Rectal smooth muscle tissue (tissue), 1 donor: ENCODE results near the gene VARS2.

ENCODE experiments used
- H3K27ac ChIP-seq: one replicate; pipeline ENCODE4 v1.7.0; 2013; ENCODE audit warnings: low read depth, low read length, inconsistent platforms
- H3K27me3 ChIP-seq: one replicate; pipeline ENCODE4 v1.7.0; 2013; ENCODE audit warnings: low read length; ENCODE audit not compliant: control insufficient read depth, insufficient read depth
- H3K36me3 ChIP-seq: one replicate; pipeline ENCODE4 v1.7.0; 2013; ENCODE audit warnings: low read length; ENCODE audit not compliant: control insufficient read depth, insufficient read depth
- H3K4me1 ChIP-seq: one replicate; pipeline ENCODE4 v1.7.0; 2013; ENCODE audit warnings: low read length; ENCODE audit not compliant: control insufficient read depth, insufficient read depth
- H3K4me3 ChIP-seq: one replicate; pipeline ENCODE4 v1.7.0; 2013; ENCODE audit warnings: low read length
- H3K9ac ChIP-seq: one replicate; pipeline ENCODE4 v1.7.0; 2013; ENCODE audit warnings: low read length

Gene VARS2

DNA sequence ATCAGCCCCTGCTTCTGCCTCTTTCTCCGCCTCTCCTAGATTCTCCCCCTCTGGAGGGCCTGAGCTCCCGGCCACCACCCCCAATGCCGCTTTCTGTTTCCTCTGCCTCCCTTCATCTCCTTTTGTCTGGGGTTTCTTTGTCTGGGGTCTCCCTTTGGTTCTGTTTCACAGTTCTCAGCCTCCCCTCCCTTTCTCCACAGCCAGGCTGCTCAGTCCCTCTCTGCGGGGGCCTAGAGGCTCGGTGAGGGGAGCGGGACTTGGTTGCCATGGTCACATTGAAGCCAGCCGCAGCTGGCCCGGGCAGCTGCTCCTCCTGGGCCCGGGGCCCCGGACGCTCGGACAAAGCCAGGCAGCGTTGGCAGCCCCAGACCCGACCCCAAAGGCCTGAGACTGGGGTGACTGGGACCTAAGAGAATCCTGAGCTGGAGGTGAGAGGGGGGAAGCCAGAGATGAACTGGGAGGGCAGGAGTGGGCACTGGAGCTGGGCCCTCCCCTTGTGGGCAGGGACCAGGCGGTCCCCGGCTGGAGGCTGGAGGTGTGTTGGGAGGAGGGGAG, 33.3 kb upstream of the VARS2 start:
- Histone ChIP-seq H3K27me3 (no peaks in the 10 kb centered on the region), H3K9ac (no peak overlapping the region), H3K36me3 (no peaks in the 10 kb centered on the region), H3K4me1 (peaks cover 24% of the 10 kb centered on the region), H3K27ac (no peak overlapping the region), H3K4me3 (no peak overlapping the region)

DNA sequence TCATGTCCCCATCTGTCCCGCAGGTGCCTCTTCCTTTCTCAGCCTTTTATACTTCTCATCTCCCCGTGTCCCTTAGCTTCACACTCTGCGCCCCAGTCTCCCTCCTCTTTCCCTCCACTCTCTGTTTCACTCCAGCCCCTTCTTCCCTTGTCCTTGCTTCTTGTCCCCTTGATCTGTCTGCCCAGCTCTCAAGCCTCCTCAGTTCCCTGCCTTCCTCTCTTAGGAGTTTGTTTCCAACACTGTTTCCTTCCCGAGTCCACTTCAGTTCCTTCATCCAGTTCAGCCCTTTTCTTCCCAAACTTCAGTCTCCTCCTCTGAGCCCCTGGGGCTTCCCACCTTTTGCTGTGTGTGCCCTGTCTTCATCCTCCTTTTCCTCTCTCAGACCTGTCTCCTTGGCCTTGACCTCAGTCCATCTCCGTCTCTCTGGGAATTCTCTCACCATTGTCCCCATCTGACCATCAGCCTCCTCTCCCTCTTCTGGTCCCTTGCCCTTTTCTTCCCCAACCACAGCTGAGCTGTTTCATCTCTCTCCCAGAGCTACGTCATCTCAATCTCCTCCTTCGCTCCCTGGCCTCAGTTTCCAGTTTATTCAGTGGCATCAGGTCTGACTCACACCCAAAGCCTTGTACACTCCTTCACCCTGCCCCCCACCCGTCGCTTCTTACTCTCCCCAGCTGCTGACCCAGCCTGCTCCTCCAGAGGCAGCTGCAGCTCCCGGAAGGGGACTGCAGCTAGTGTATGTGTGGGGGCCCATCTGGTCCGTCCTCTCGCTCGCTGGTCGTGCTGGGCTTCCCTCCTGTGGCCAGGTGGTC, 32.4 kb upstream of the VARS2 start:
- Histone ChIP-seq H3K9ac (no peak overlapping the region), H3K27ac (no peak overlapping the region), H3K36me3 (no peaks in the 10 kb centered on the region), H3K27me3 (no peaks in the 10 kb centered on the region), H3K4me3 (no peak overlapping the region), H3K4me1 (peaks cover 22% of the 10 kb centered on the region)

DNA sequence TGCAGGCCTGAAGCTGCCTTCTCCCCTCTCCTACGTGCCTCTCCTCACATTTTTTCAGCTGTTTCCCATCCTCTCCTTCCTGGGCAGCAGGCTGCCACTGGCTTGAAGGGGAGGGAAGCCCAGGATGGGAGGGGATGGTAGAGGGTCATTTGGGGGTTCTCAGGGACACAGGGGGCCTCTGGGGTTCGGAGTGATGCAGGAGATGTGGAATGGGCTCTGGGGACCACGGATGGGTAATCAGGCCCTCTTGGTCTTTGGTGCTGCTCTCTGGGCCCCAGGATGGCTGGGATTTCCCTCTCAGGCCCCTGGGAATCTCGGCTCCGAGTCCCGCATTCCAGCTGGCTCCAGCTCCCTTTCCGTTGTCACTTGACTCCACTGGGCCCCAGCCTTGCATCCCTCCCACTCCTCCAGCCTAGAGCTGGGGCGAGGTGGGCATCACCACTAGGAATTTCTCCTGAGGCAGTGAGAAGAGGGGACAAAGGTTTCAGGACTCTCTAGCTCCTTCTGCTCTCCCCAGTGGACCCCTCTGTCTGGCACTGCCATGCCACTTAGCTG, 31.8 kb upstream of the VARS2 start:
- Histone ChIP-seq H3K4me3 (no peak overlapping the region), H3K4me1 (peaks cover 23% of the 10 kb centered on the region), H3K27me3 (no peaks in the 10 kb centered on the region), H3K9ac (no peak overlapping the region), H3K36me3 (no peaks in the 10 kb centered on the region), H3K27ac (no peak overlapping the region)

DNA sequence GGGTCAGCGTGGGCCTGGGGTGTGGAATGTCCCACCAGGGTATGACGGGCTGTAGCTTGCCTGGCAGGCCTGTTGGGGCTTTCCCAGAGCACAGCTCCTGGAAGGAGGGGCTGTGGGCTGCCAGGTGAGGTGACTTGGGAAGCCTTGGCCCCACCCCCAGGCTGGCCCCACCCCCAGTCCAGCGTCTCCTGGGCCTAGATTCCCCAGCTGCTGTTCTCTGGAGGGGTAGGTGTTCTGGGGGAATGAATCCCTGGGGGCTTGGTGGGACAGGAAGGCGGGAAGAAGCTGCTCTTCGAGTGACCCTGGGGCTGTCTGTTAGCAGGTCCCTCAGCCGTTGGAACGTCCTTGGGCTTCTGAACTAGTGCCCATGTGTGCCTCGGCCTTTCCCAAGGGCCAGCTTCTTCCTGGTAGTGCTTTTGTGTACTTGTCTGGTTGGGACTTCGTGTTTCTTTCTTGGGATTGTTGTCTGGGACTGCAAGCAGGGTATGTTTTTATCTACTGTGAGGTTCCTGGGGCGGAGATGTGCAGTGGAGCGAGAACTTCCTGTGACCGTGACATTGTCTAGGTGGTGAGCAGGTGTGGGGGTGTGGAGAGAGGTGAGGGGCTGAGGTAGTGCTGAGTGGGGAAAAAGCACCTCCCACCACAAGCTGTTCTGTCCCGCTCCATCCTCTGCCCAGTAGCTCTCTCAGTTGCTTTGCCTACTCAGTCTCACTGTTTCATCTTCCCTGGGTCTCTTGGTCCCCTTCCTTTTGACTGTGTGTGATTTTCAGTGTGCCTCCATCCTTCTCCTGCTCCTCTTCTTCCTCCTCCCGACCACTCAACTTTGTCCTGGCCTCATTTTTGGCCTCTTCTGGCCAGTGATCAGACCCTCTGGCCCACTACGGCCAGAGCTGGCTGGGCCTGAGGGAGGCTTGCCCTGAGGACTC, 31.0 kb upstream of the VARS2 start:
- Histone ChIP-seq H3K9ac (peak overlapping the region; percentile 20), H3K27me3 (no peaks in the 10 kb centered on the region), H3K27ac (peak overlapping the region; percentile 90), H3K36me3 (no peaks in the 10 kb centered on the region), H3K4me1 (peaks cover 18% of the 10 kb centered on the region), H3K4me3 (peak overlapping the region; percentile 68)

DNA sequence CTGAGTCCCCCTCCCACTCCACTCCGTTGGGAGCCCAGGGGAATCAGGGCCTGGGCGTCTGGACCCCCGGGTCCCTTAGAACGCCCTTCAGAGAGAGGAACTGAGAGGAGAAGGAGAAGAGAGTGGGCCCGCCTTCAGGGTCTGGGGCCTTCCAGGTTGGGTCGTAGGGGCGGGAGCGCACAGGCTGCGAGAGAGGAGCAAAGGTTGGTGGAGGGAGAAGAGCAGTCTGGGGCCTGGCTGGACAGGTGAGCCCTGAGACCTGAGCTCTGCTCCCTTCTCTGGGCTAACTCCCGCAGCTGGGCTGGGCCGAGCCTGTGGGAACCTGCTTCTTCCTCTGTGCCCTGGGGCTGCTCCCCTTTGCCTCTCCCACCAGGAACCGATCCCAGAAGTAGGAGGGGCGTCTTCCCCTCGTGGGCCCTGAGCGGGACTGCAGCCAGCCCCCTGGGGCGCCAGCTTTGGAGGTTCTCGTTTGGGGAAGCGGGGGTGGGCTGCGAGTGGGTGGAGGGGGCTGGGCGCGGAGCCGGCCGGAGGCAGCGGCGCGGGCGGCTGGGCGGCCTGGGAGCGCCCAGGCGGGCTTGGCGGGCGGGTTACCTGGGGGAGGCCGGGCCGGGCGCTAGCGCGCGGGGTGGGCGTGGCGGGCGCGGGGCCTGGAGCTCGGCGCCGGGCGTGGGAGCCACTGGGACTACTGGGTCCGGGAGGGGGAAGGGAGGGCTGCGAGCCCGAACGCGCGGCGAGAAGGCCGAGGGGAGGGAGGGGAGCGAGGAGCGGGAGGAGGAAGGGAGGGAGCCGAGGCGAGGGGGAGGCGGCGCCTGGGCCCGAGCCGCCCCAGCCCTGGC, 30.1 kb upstream of the VARS2 start, which contains the start of gene DDR1:
DDR1 (plus strand) TSS at position 835 of the 836 bp plus-strand sequence. CDS start 4,211 bp downstream, outside the sequence.
- Histone ChIP-seq H3K9ac (peak within 1 kb of the TSS; percentile 61), H3K27me3 (no peaks in the 10 kb centered on the region), H3K27ac (peak within 1 kb of the TSS; percentile 90), H3K4me3 (peak within 1 kb of the TSS; percentile 89), H3K36me3 (no peaks in the 10 kb centered on the region), H3K4me1 (peaks cover 18% of the 10 kb centered on the region)

DNA sequence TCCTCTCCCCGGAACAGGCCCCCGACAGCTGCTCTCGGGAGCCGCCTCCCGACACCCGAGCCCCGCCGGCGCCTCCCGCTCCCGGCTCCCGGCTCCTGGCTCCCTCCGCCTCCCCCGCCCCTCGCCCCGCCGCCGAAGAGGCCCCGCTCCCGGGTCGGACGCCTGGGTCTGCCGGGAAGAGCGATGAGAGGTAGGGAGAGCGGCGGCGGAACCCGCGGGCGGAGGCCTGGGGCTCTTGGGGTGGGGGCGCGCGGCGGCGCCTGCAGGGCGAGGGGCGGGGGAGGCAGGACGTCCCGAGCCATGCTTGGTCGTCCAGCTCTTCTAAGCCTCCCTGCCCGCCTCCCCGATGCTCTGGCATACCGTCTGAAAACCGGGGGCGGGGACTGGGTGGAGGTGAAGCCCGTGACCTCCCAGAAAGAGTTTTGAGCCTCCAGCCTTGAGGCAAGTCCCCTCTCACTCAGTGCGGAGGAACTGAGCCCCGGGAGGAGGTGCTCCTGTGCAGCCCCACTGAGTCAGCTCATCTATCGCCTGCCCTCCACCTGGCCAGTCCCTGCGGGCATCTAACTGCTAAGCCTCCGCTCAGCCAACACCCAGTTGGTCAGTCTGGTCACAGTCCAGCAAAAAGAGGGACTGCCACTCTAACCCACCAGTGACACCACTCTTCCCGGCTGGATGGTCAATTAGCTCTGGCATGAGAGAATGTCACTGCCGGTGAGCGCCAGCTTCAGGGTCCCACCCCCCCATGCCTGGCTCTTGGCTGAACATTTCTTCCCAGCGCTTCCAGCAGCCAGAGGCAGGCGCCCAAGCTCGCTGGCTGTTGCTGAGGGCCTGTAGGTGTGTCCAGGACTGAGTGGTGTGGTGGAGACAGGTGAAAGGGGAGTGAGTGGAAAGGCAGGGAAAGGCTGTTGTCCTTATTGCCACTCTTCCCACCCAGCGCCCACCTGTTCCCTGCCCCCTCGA, 29.2 kb upstream of the VARS2 start:
- H3K9ac ChIP-seq: peak overlapping the region; percentile 61
- peak overlapping the region; percentile 89 for H3K4me3 ChIP-seq
- H3K4me1 ChIP-seq: peaks cover 18% of the 10 kb centered on the region
- no peaks in the 10 kb centered on the region for H3K27me3 ChIP-seq
- peak overlapping the region; percentile 90 for H3K27ac ChIP-seq
- peaks cover 2% of the 10 kb centered on the region for H3K36me3 ChIP-seq

DNA sequence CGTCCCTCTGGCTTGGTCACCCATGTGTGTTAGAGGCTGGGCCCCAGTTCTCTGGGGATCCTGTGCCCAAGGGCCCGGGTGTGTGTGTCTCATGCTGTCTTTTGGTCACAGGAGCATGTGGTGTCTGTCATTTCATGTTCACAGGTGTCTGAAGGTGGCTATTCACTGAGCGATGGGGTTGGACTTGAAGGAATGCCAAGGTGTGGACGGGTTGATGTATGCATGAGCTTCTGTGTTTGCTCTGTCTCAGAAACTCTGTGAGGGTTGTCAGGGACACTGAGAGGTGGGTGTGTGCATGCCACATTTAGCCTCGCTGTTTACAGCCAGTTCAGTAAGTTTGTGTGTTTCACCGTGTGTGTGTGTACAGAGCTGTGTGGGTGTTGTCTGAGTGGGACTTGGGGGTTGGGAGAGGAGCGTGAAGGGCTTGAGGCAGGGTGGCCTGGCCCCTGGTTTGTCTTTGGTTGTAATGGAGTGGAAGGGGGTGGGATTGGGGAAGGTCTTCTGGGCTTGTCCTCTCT, 28.5 kb upstream of the VARS2 start:
- Histone ChIP-seq H3K27me3 (no peaks in the 10 kb centered on the region), H3K27ac (peak overlapping the region; percentile 90), H3K36me3 (peaks cover 8% of the 10 kb centered on the region), H3K4me1 (peaks cover 22% of the 10 kb centered on the region), H3K4me3 (peak overlapping the region; percentile 89), H3K9ac (peak overlapping the region; percentile 61)

DNA sequence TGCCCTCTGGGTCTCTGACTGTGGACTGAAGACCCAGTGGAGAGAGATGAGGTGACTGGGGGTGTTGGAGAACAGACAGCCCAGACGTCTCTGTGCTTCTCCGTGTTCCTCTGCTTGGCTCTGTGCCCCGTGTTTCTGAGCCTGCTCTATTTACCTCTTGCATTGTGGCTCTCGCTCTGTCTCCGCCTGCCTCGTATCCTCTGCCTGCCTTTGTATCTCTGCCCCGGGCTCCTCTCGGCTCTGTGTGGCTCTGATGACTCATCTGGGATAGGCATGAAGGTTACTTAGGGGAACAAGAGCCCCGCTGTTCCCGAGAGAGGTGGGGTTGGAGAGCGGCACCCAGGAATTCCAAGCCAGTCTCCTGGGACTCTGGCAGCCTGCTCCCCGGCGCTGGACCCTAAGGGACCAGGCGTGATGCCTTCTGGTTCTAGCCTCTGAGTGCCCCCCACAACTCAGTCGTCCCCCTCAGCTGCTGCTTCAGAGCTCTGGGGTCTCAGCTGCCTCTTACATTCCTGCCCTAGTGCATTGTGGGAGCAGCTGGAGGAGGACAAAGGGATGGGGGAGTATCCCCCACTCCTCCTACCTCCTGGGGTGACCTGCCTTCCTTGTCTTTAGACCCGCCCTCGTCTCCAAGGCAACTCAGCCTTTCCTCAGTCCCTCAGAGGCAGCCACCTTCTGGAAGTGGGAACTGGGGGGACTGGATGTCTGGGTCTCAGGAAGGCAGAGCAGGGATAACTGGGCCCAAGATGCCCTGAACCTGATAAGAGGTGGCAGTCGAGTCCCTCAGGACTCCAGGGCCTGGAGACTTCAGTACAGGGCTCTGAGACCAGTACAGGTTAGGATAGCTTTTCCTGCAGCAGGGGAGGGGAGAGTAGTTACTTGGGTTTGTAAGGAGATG, 27.8 kb upstream of the VARS2 start:
- H3K9ac ChIP-seq: no peak overlapping the region
- peak overlapping the region; percentile 89 for H3K4me3 ChIP-seq
- no peaks in the 10 kb centered on the region for H3K27me3 ChIP-seq
- peaks cover 23% of the 10 kb centered on the region for H3K4me1 ChIP-seq
- H3K27ac ChIP-seq: peak overlapping the region; percentile 90
- peaks cover 13% of the 10 kb centered on the region for H3K36me3 ChIP-seq

DNA sequence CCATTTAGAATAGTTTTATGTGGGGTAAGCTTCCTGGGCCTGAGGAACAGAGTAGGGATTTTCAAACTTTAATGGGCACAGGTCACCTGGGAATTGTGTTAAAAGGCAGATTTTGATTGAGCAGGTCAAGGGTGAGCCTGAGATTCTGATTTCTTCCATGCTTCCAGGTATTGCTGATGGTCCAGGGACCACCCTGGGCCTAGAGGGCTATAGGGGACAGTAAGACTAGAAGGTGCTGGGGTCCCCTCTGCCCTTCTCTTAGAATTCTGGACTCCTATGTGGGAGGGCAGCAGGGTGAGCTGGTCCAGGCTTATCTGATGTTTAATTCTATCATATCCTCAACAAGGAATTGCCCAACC, 27.2 kb upstream of the VARS2 start:
- Histone ChIP-seq H3K4me1 (peaks cover 23% of the 10 kb centered on the region), H3K4me3 (no peak overlapping the region), H3K9ac (no peak overlapping the region), H3K36me3 (peaks cover 17% of the 10 kb centered on the region), H3K27ac (peak overlapping the region; percentile 90), H3K27me3 (no peaks in the 10 kb centered on the region)
